PC-3 (cell line): Measurements from ENCODE around the gene HSPA12B. TPM values are rescaled to one million over a fixed set of nuclear protein-coding genes. Genes with fewer than 3 reads are reported as not detected.

Source experiments
- ATAC-seq: fragments of 200-7000 bp; cut with Tn5 transposase; 2 replicates; pipeline ENCODE4 v1.9.1; 2020; ENCODE audit warnings: mild to moderate bottlenecking, moderate library complexity
- BruUV-seq: library from RNA; stranded (reverse); fragments of 400-500 nt; replicated peaks from 2 replicates; lab custom pipeline; 2021; lab: Mats Ljungman, UMichigan
- CTCF ChIA-PET: fragments of 300-600 bp; sonication (Branson Sonifier 250); formaldehyde crosslinking; loops from one replicate; lab custom pipeline; 2022; ENCODE audit warnings: antibody characterized with exemption; lab: Charles Lee
- POLR2A ChIA-PET: fragments of 300-600 bp; sonication (Branson Sonifier 250); formaldehyde crosslinking; loops from one replicate; lab custom pipeline; 2022; ENCODE audit warnings: antibody characterized with exemption; ENCODE audit not compliant: unreplicated experiment; lab: Charles Lee
- DNase-seq: peaks from one replicate; pipeline ENCODE4 v3.0.0-alpha.2; 2015
- H2AFZ ChIP-seq: fragments of 300-600 bp; sonication (generic); 2 replicates; pipeline ENCODE4 v1.6.0; 2016; ENCODE audit warnings: antibody characterized with exemption, low read length
- H3F3A ChIP-seq: fragments of 300-600 bp; sonication (generic); one replicate; pipeline ENCODE4 v1.6.0; 2017; ENCODE audit warnings: antibody characterized with exemption, low read length, control low read depth, mild to moderate bottlenecking; ENCODE audit not compliant: unreplicated experiment
- H3K27ac ChIP-seq: fragments of 300-600 bp; sonication (generic); 2 replicates; pipeline ENCODE4 v1.5.1; 2016; ENCODE audit warnings: mild to moderate bottlenecking, low read length
- H3K27me3 ChIP-seq: fragments of 300-600 bp; sonication (generic); 2 replicates; pipeline ENCODE4 v1.6.1; 2016; ENCODE audit warnings: low read length, mixed read lengths
- H3K36me3 ChIP-seq: fragments of 300-600 bp; sonication (generic); 2 replicates; pipeline ENCODE4 v1.6.1; 2016; ENCODE audit warnings: low read depth, mixed run types, low read length, mixed read lengths
- H3K4me1 ChIP-seq: fragments of 300-600 bp; sonication (generic); 2 replicates; pipeline ENCODE4 v1.5.1; 2016; ENCODE audit warnings: low read length; ENCODE audit not compliant: insufficient read depth
- H3K4me2 ChIP-seq: fragments of 300-600 bp; sonication (generic); 2 replicates; pipeline ENCODE4 v1.6.0; 2016; ENCODE audit warnings: low read length
- H3K4me3 ChIP-seq: fragments of 300-600 bp; sonication (generic); 2 replicates; pipeline ENCODE4 v1.5.1; 2016; ENCODE audit warnings: mild to moderate bottlenecking, low read length, mixed read lengths
- H3K79me2 ChIP-seq: fragments of 300-600 bp; sonication (generic); 2 replicates; pipeline ENCODE4 v1.6.1; 2017; ENCODE audit warnings: low read length, mixed read lengths
- H3K9ac ChIP-seq: fragments of 300-600 bp; sonication (generic); 2 replicates; pipeline ENCODE4 v1.6.0; 2016; ENCODE audit warnings: mild to moderate bottlenecking, low read length
- H3K9me2 ChIP-seq: fragments of 300-600 bp; sonication (generic); replicated peaks from 2 replicates; pipeline ENCODE4 v1.6.1; 2016; ENCODE audit warnings: mixed run types, low read length, mixed read lengths
- H3K9me3 ChIP-seq: fragments of 300-600 bp; sonication (generic); 2 replicates; pipeline ENCODE4 v1.6.1; 2016; ENCODE audit warnings: low read length, mixed read lengths
- H4K20me1 ChIP-seq: fragments of 300-600 bp; sonication (generic); 2 replicates; pipeline ENCODE4 v1.6.1; 2016; ENCODE audit warnings: low read length, mixed read lengths
- CTCF ChIP-seq: fragments of 300-600 bp; sonication (generic); conservative IDR thresholded peaks from 2 replicates; pipeline ENCODE4 v1.5.1; 2017; ENCODE audit warnings: antibody characterized with exemption, low read depth, mild to moderate bottlenecking, low read length
- EZH2 ChIP-seq: fragments of 300-600 bp; sonication (generic); IDR thresholded peaks from one replicate; pipeline ENCODE4 v1.6.1; 2017; ENCODE audit warnings: antibody characterized with exemption, mild to moderate bottlenecking, low read length; ENCODE audit not compliant: unreplicated experiment
- EZH2phosphoT487 ChIP-seq: fragments of 300-600 bp; sonication (generic); IDR thresholded peaks from 2 replicates; pipeline ENCODE4 v1.6.1; 2018; ENCODE audit warnings: mild to moderate bottlenecking, antibody characterized with exemption, low read length, borderline replicate concordance
- intact Hi-C: fragments of 100-400 bp; cut with micrococcal nuclease; formaldehyde crosslinking; loops from 2 replicates; pipeline ENCODE4 v1.9.0; 2023
- total RNA-seq: library from RNA; depleted of rRNA; stranded (reverse); fragments of >200 nt; gene quantifications from 2 replicates; pipeline ENCODE4 v1.2.3, GENCODE V29; 2014

HSPA12B gene
- total RNA-seq, 1 experiment from 2014 or later = not detected

DNA sequence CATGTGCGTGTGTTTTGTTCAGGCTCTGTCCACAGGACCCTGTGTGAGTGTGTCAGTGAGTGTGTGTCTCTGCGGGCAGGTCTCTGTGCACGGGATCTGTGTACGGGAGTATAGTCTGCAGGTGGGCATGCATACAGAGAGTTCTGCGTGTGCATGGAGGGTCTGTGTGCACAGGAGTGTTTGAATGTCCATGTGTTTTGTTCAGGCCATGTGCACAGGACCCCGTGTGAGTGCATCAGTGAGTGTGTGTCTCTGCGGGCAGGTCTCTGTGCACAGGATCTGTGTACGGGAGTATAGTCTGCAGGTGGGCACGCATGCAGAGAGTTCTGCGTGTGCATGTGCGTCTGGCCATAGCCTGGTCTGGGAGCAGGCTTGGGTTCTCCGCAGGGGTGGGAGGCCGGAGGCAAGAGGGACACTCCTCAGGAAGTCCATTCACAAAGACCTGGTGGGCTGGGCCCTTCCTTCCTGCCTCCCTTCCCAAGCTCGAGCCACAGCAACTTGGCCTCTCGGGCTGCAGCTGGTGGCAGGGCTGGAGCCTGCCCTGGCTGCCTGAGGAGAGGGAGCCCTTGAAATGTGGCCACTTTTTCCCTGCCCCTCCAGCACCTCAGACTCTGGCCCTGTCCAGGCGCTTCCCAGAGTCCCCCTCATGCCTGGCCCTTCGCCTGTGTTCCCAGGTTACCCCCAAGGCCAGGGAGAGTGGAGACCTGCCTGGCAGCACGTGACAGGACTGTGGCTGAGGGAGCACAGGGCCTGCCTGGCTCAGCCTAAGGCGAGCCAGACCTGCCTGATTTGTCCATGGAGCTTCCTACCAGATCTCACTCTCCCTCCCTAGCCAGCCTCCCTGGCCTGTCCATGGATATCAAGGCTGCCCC is 6.8 kb downstream of the HSPA12B start:
- Histone ChIP-seq H3K9me3 (no peaks in the 10 kb centered on the region), H3K4me2 (no peak overlapping the region), H4K20me1 (no peaks in the 10 kb centered on the region), H3K27ac (no peak overlapping the region), H3F3A (no peaks in the 10 kb centered on the region), H3K79me2 (no peaks in the 10 kb centered on the region), H3K4me3 (no peak overlapping the region), H3K36me3 (no peaks in the 10 kb centered on the region), H3K9me2 (no peaks in the 10 kb centered on the region), H3K9ac (no peak overlapping the region), H3K27me3 (no peaks in the 10 kb centered on the region), H2AFZ (no peak overlapping the region), H3K4me1 (no peaks in the 10 kb centered on the region)
- CTCF ChIA-PET = no interaction called here
- POLR2A ChIA-PET = no interaction called here
- DNase-seq (no peak), ATAC-seq (0 out of 2 replicates have a peak, but pooled peaks have one; percentile 11)
- TF ChIP-seq CTCF (no peak), EZH2phosphoT487 (no peak), EZH2 (no peak)
- intact Hi-C loops = no loop called here
- no TSS peak for BruUV-seq

- DNase-seq (no peak), ATAC-seq (peak; percentile 12; the same call in 1 of the 2 replicates)
- Histone ChIP-seq H3K4me3 (no peak overlapping the region), H2AFZ (no peak overlapping the region), H3K79me2 (no peaks in the 10 kb centered on the region), H3K27ac (no peak overlapping the region), H3F3A (no peaks in the 10 kb centered on the region), H3K9me2 (no peaks in the 10 kb centered on the region), H3K27me3 (no peaks in the 10 kb centered on the region), H4K20me1 (no peaks in the 10 kb centered on the region), H3K4me1 (no peaks in the 10 kb centered on the region), H3K36me3 (no peaks in the 10 kb centered on the region), H3K4me2 (no peak overlapping the region), H3K9ac (no peak overlapping the region), H3K9me3 (no peaks in the 10 kb centered on the region)
- no TSS peak for BruUV-seq
- TF ChIP-seq CTCF (no peak), EZH2phosphoT487 (no peak), EZH2 (no peak)
- ChIA-PET POLR2A (no interaction called here), CTCF (no interaction called here)
- intact Hi-C loops = no loop called here
Measured at GRCh38 chr20:3739926-3740451, 7.5 kb downstream of the HSPA12B start.
